Measurements from ENCODE around the gene SOX11. TPM values are rescaled to one million over a fixed set of nuclear protein-coding genes. Genes with fewer than 3 reads are reported as not detected.

Gene SOX11
- polyA plus RNA-seq, 1 experiment = 2.8 TPM

DNA sequence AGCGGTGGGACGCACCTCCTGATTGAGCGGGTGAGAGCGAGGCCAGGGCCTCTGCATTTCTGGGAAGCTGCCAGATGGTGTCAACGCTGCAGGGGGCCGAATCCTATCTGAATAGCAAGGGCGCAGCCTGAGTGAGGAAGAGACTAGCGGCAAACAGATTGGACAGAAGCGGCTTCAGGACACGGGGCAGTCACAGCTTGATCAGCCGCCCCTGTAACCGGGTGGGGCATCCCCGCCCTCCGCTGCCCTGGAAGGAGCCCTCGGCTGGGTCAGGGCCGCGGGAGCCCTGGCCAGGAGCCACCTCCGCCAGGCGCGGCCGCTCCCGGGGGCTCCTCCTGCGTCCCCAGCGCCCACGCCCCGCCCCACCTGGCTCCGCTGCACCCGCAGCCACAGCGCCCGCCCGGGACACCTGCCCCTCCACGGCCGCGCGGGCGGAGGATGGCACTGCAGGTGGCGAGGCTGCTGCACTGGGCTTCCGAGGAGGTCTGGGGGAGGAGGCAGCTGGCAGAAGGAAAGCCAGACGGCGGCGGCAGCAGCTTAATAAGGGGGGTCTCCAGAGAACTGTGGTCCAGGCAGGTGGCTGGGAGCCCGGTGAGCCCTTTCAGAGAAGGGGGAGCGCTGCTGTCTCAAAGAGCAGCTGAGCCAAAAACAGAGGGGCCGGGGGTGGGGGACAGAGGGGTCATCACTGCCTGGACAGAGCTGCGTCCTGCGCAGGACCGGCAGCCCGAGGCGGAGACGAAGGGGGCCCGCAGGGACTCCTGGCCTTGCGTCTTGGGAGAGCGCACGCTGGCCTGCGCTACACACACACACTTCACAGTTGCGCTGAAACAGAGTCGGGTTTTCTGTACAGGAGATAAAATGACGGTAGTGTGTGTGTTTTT is 18.8 kb upstream of the SOX11 start:
- Histone ChIP-seq H3K27ac (ENCODE audit: low read depth, low read length) (no peak overlapping the region), H3K4me3 (ENCODE audit: low read depth, low read length) (peak overlapping the region; percentile 22; the same call in 1 of the 2 replicates), H3K27me3 (ENCODE audit: control insufficient read depth, insufficient read depth, low read length) (peaks cover 24% of the 10 kb centered on the region), H3K9me3 (ENCODE audit: control insufficient read depth, insufficient read depth, low read length) (no peaks in the 10 kb centered on the region; the same call in 1 of the 2 replicates)
- DNase-seq (ENCODE audit: low read depth, low spot score) = no peak
- TF ChIP-seq, protein P1, sequence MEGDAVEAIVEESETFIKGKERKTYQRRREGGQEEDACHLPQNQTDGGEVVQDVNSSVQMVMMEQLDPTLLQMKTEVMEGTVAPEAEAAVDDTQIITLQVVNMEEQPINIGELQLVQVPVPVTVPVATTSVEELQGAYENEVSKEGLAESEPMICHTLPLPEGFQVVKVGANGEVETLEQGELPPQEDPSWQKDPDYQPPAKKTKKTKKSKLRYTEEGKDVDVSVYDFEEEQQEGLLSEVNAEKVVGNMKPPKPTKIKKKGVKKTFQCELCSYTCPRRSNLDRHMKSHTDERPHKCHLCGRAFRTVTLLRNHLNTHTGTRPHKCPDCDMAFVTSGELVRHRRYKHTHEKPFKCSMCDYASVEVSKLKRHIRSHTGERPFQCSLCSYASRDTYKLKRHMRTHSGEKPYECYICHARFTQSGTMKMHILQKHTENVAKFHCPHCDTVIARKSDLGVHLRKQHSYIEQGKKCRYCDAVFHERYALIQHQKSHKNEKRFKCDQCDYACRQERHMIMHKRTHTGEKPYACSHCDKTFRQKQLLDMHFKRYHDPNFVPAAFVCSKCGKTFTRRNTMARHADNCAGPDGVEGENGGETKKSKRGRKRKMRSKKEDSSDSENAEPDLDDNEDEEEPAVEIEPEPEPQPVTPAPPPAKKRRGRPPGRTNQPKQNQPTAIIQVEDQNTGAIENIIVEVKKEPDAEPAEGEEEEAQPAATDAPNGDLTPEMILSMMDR (IDR thresholded peaks at IDR 0.05; ENCODE audit: low read depth, low read length) = no peak
- CTCF ChIA-PET = no interaction called here
- POLR2A ChIA-PET = no interaction called here

DNA sequence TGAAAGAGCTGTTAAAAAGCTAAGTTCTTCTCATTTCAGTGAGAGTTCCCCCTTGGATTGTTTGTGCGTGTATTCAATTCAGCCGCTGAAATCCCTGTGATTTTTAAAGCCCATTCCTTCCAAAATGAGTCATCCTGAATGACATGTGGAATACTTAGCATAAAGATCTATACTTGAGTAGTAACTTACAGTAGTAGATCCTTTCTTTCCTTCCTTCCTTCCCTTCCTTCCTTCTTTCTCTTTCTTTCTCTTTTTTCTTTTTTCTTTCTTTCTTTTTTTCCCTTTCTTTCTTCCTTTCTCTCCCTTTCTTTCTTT is 18.2 kb upstream of the SOX11 start:
- H3K27ac ChIP-seq (ENCODE audit: low read depth, low read length) = no peak overlapping the region
- ChIA-PET CTCF (interaction anchor here (1.2 kb wide), 1 partner anchor 242 kb away, joined by 3 read pairs; no protein-coding TSS in a partner anchor), POLR2A (no interaction called here)
- H3K9me3 ChIP-seq (ENCODE audit: control insufficient read depth, insufficient read depth, low read length) = no peaks in the 10 kb centered on the region; the same call in 1 of the 2 replicates
- TF ChIP-seq, protein P1 (IDR thresholded peaks at IDR 0.05; ENCODE audit: low read depth, low read length) = no peak
- H3K27me3 ChIP-seq (ENCODE audit: control insufficient read depth, insufficient read depth, low read length) = peaks cover 28% of the 10 kb centered on the region
- DNase-seq (ENCODE audit: low read depth, low spot score) = no peak
- peak overlapping the region; percentile 22; the same call in 1 of the 2 replicates for H3K4me3 ChIP-seq (ENCODE audit: low read depth, low read length)

DNA sequence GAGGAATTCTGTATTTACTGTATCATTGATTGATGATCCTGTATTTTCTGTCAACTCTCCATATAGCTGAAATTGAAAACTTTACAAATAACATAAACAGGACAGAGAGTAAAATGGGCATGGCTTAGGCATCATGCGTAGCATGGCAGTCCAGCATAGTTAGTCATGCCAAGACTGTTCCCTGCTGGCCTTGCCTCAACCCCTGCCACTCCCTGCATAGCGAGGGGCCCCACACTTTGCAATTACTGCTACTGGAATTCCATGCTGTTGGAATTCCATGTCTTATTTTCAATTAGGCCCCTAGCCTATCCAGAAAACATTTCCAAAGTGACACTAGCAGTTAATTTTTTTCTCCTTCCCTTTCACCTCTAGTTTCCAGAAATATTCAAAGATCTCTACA is 15.1 kb upstream of the SOX11 start:
- TF ChIP-seq, protein P1 (IDR thresholded peaks at IDR 0.05; ENCODE audit: low read depth, low read length) = no peak
- ChIA-PET POLR2A (no interaction called here), CTCF (no interaction called here)
- no peak overlapping the region for H3K4me3 ChIP-seq (ENCODE audit: low read depth, low read length)
- H3K9me3 ChIP-seq (ENCODE audit: control insufficient read depth, insufficient read depth, low read length) = no peaks in the 10 kb centered on the region; the same call in 1 of the 2 replicates
- H3K27me3 ChIP-seq (ENCODE audit: control insufficient read depth, insufficient read depth, low read length) = peaks cover 26% of the 10 kb centered on the region
- H3K27ac ChIP-seq (ENCODE audit: low read depth, low read length) = no peak overlapping the region
- DNase-seq (ENCODE audit: low read depth, low spot score) = no peak

DNA sequence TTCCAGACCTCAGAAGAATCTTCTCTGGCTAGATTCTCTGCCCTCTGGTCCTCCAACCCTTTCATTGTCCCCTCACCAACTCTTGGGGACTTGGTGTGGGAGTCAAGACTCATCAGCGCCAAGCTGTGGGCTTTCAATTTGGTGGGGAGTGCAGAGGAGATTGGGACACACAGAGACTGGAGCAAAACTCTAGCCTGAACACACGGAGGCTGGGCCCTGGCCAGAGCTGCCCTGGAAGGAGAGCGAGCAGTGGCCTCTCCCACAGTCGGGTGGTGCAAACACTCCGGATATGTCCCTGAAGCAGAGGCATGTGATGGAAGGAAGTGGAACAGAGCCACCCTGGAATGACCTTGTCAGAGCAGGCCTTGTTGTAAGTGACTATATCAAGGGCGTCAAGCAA is 8.7 kb upstream of the SOX11 start:
- Histone ChIP-seq H3K27me3 (ENCODE audit: control insufficient read depth, insufficient read depth, low read length) (peaks cover 11% of the 10 kb centered on the region), H3K9me3 (ENCODE audit: control insufficient read depth, insufficient read depth, low read length) (no peaks in the 10 kb centered on the region), H3K27ac (ENCODE audit: low read depth, low read length) (no peak overlapping the region), H3K4me3 (ENCODE audit: low read depth, low read length) (no peak overlapping the region)
- POLR2A ChIA-PET = no interaction called here
- CTCF ChIA-PET = no interaction called here
- no peak for DNase-seq (ENCODE audit: low read depth, low spot score)
- TF ChIP-seq, protein P1 (IDR thresholded peaks at IDR 0.05; ENCODE audit: low read depth, low read length) = no peak

DNA sequence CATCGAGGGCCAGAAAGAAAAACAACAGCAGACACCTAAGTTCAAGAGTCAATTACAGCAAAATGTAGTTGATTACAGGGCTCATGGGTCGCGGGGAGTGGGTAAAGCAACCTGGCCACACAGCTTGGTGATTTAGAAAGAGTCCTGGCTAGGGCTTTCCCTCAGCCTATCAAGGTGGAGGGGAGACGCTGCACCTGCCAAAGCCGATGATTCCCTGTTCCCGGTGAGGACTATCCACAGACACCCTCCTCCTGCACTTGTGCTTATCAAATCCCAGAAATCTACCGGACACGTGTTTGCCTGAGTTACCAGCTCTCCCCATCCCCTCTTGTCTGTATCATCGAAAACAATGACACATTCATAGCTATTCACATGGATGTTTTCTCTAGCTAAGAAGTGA is 7.0 kb upstream of the SOX11 start:
- no peak overlapping the region for H3K4me3 ChIP-seq (ENCODE audit: low read depth, low read length)
- POLR2A ChIA-PET = no interaction called here
- DNase-seq (ENCODE audit: low read depth, low spot score) = no peak
- H3K27me3 ChIP-seq (ENCODE audit: control insufficient read depth, insufficient read depth, low read length) = peaks cover 3% of the 10 kb centered on the region
- H3K27ac ChIP-seq (ENCODE audit: low read depth, low read length) = no peak overlapping the region
- CTCF ChIA-PET = no interaction called here
- no peaks in the 10 kb centered on the region for H3K9me3 ChIP-seq (ENCODE audit: control insufficient read depth, insufficient read depth, low read length)
- TF ChIP-seq, protein P1 (IDR thresholded peaks at IDR 0.05; ENCODE audit: low read depth, low read length) = no peak
